Limb (tissue), 2 donors: Measurements from ENCODE around the gene COL11A1.

Source experiments
- DNase-seq, 2 donors: peaks; one replicate each; pipeline ENCODE4 v3.0.0-alpha.2; 2016; ENCODE audit errors: extremely low spot score in 2 of 2

COL11A1 gene

DNA sequence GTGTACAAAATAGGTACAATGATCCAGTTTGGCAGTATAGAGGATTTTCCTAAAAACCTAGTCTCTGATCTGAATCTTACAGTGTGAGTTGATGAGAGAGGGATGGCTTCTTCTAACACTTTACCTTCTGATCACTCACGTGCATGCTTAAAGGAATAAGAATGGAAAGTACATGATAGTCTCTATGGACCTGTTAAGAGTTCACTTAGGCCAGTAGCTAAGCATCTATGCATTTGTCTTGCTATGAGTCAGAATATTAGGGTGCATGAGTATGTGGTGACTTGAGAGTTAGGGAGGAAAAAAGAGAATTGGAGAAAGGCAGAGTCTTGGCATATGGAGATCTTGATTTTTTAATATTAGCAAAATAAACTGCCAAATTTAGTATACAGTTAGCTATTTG lies 206.3 kb downstream of the COL11A1 start:
- no peak for DNase-seq

DNA sequence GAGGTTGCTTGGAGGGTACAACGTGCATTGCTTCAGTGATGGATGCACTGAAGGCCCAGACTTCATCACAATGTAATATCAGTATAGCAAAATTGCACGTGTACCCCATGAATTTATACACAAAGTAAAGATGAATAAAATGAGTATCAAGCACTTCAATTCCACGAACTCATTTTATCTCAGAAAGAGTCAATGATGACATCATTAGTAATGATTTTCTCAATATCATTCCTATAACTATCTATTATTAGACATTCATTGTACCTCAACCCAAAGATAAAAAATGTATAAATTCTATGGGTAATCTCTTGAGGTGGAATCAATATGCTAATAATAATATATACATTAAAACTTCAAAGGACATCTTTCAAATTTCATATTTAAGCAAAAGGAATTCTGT lies 208.4 kb downstream of the COL11A1 start:
- DNase-seq: no peak

DNA sequence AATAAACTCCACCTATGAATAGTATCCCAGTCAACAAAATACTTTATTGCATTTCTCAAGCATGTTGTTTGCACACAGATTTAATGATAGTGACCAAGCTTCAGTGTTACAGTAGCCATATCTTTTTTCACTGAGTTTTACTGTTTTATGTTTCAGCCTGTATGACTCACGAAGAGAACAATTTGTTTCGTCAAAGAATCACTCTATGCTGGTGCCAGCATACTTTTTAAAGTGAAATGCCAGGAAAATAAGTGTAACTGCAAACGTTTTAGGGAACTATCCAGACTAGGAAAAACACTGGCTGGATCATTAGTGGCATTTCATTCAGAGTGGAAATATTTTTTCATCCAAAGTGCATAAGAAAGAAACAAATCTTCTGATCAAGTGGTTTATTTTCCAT lies 210.8 kb downstream of the COL11A1 start:
- DNase-seq: peak in 1 of 2 donors; percentile 56

- no peak for DNase-seq
Observed at GRCh38 chr1:102896771-102897170, 211.6 kb downstream of the COL11A1 start.

GRCh38 chr1:102896286-102896685 lies 212.0 kb downstream of the COL11A1 start:
- no peak for DNase-seq

DNA sequence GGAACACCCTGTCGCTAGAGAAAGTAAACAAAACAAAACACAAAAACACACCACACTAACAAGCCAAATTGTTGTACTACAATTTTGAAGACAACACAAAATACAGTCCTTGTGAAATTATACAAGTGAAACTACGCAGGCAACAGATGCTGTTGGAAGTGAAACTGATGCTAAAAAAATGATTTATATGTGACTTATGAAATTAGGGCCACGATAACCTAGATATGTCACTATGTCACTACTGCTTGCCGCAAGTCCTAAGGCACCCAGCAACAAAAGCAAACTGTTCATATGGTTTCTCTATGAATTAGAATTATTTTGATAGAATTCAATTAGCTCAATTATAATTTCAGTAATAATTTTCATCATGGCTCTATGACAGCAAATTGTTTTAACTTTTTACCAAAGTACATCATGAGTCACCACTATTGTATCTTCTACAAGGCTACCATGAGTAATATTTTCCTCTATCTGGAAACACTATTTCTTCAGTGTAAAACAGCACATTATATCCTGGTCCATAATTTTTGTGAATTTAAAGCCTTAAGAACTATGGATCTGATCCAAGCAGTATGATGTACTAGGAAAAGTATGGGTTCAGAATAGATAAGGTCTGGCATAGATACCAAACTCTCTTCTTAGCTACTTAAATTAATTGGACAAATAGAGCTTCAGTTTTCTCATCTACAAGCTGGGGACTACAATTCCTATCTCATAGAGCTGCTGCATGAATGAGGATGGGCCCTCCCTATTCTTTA lies 216.3 kb downstream of the COL11A1 start:
- no peak for DNase-seq

DNA sequence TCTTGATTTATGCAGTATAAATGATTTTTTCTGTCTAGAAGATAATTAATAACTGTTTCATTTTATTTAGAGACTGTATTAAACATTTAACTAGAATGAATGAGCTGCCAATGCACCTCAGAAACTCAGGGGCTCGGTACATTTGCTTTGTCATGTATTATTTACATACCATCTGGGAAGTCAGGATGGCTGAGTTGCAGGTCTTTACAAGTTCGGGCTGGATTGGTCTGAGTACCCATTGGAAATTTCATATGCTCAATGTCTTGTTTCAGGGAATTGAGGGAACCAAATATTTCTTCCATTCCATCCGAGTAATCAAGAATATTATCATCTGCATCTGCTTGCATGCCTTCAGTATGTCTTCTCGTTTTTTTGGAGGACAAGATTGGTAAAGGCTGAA lies 221.7 kb downstream of the COL11A1 start:
- DNase-seq: no peak

DNA sequence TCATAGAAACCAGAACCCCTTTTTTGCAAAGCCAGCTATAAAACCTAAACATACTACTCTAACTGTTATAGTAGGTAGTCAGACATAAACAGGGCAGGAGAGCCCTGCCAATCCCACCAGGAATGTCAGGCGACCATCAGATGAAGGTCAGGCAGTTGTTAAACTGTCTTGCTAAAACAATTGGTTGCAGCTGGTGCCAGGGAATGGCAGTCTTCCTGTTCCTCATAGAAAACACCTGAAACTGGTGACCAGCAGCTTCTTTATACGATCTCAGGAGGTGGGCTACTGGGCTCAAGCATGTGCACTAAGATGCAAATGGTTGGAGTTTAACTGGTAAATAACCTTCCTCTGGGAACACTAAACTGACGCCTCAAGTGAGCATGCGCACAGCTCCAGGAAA lies 224.1 kb downstream of the COL11A1 start:
- DNase-seq: no peak

DNA sequence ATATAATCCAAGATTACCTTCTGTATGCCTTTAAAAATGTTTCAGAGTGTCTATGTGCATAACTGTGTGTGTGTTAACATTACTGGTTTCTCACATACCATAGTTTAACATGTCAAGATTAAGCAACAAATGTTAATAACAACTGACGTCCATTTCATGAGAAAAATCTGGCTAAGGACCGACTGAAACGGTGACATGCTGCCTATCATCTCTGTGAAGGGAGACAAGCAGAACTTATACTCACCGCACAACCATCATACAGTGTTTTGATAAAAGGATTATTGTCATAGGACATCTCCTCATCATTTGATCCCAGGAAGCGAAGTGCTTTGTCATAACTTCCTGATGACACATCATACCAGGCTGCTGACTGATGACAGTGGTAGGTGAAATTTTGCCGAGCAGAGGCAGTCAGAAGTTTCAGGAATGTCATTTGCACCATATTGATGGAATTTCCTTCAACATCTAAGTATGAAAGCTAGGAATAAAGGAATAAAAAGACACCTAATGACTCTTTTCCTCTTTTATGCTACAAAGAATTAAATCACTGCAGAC lies 228.8 kb downstream of the COL11A1 start:
- no peak for DNase-seq

DNA sequence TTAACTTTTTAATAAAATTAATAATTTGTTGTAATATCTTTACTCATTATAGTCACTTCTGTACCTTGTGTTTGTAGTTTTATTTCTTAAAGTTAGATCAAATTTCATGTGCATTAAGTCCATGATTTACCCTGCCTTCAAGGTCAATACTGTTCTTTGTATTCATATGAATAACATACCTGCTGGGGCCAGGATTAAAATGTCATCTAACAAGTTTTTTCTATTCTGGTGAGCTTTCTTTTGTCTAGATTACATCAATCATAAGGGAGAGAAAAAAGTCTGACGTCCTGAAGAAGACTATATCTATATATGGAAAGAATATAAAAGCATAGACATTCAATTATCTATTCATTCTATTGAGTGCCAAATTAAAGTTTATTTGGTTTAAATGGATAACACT lies 232.6 kb downstream of the COL11A1 start:
- no peak for DNase-seq

GRCh38 chr1:102872526-102872925 lies 235.8 kb downstream of the COL11A1 start:
- DNase-seq: no peak

DNA sequence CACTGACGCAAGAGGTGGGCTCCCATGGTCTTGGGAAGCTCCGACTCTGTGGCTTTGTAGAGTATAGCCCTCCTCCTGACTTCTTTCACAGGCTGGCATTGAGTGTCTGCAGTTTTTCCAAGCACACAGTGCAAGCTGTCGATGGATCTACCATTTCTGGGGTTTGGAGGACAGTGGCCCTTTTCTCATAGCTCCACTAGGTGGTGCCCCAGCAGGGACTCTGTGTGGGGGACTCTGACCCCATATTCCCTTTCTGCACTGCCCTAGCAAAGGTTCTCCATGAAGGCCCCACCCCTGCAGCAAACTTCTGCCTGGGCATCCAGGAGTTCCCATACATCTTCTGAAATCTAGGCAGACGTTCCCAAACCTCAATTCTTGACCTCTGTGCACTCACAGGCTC lies 236.2 kb downstream of the COL11A1 start:
- no peak for DNase-seq

DNA sequence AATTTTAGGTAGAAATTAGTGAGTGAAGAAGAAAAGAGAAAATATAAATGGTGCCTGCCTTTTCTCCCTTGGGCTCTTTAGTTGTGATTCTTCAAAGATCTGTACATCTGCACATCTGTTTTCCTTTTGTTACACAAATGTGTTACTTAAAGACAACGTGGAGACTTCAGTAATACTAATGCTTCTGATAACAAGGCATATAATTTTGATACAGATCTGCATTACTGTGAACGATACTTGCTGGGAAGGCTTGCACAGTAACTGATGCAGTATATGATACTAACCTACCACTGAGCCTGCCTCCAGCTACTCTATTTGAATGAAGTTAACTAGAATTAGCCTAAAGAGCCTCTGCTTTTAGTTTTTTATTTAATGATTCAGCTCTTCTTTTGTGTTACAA lies 244.6 kb downstream of the COL11A1 start:
- DNase-seq: no peak

DNA sequence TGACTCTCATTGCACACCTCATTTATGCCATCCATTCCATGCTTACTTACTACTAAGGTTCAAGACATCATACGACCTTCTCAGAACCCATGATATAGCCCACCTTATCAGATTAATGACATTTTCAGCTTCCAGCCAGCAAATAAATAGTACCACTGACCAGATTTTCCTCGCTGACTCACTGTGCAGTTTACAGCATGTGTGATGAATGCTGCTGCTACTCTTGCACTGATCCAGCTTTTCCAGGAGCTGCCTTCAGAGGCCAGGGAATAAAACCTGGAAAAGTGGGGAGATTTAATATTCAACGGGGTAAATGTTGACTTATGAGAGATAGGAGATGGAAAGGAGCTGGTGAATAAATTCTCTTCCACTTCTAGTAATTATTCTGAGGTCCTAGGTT lies 247.1 kb downstream of the COL11A1 start:
- DNase-seq: no peak

GRCh38 chr1:102858695-102859094 lies 249.6 kb downstream of the COL11A1 start:
- no peak for DNase-seq

DNA sequence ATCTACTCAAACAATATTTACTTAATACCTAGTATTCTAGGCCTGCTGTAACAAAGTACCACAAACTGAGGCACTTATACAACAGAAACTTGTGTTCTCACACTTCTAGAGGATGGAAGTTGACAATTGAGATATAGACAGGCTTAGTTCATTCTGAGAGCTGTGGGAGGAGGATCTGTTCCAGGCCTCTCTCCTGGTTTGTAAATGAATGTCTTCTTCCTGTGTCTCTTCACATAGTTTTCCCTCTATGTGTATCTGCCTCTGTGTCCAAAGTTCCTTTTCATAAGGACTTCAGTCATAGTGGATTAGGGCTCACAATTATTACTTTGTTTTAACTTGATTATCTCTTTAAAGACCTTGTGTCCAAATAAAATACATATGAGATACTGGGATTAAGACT lies 251.1 kb downstream of the COL11A1 start:
- DNase-seq: no peak

GRCh38 chr1:102853701-102854187 lies 254.6 kb downstream of the COL11A1 start:
- DNase-seq: no peak

GRCh38 chr1:102853136-102853535 lies 255.2 kb downstream of the COL11A1 start:
- peak in 1 of 2 donors; percentile 38 for DNase-seq

- DNase-seq: peak in 1 of 2 donors; percentile 78
Observed at GRCh38 chr1:102852613-102853012, 255.7 kb downstream of the COL11A1 start.

GRCh38 chr1:102851616-102852015 lies 256.7 kb downstream of the COL11A1 start:
- DNase-seq: no peak

DNA sequence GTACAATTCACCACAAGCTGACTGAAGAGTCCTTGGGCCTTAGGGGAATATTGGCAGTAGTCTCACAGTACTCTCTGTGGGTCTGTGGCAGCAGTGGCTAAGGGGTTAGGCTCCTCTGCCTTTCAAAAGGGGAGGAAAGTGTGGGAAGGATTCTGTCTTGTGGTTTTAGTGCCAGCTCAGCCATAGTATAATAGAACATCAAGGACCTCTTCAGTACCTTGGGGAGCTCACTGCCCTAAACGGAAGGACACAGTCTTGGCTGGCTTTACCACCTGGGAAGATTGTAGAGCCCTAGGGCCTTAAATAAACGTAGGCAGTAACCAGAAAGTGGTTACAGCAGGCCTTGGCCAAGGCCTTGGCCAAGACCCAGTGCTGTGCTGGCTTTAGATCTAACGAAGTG lies 265.7 kb downstream of the COL11A1 start:
- DNase-seq: no peak

DNA sequence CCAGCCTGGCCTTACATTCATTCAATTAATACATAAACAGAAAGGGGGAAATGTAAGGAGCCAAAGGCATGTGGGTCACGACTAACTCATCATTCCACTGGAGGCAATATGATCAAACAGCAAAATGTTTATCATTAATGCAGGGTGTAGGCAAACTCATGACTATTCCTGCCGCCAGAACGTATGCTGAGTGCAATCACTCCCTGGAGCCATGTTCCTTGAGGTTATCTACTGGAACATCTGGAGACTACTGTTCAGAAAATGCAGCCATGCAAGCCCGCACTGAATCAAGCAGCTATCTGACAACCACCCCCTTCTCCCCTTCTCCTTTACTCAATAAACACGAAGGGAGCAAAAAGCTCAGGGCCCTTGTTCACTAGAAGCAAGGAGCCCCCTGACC lies 267.6 kb downstream of the COL11A1 start:
- DNase-seq: no peak

GRCh38 chr1:102838016-102838415 lies 270.3 kb downstream of the COL11A1 start:
- peak in 1 of 2 donors; percentile 15 for DNase-seq
